GM12874 (cell line): ENCODE results near the gene TMEM14A.

ENCODE experiments used
- TF ChIP-seq, protein P1 (sequence below): IDR thresholded peaks from 2 replicates; pipeline ENCODE4 v1.5.1; 2011; ENCODE audit warnings: low read depth, mild to moderate bottlenecking, control low read depth, low read length, moderate library complexity; ENCODE audit not compliant: insufficient read depth

The TMEM14A gene

DNA sequence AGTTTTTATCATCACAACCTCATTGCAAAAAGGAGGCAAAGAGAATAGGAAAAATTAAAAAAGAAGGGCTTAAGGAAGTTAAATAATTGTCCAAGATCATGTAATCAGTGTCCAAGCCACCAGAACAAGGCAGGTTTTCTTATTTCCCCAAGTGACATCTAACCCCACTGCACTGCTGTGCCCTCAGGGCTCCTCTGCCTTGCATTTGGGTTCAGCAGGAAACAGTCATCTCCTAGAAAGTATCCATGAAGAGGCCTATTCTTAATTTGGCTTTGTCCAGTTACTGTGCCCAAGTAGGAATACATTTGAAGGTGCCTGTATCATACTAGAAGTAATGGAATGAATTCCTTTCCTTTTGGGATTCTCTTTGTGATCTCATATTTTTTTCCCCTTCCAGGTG, 10.5 kb downstream of the TMEM14A start:
- TF ChIP-seq, protein P1, sequence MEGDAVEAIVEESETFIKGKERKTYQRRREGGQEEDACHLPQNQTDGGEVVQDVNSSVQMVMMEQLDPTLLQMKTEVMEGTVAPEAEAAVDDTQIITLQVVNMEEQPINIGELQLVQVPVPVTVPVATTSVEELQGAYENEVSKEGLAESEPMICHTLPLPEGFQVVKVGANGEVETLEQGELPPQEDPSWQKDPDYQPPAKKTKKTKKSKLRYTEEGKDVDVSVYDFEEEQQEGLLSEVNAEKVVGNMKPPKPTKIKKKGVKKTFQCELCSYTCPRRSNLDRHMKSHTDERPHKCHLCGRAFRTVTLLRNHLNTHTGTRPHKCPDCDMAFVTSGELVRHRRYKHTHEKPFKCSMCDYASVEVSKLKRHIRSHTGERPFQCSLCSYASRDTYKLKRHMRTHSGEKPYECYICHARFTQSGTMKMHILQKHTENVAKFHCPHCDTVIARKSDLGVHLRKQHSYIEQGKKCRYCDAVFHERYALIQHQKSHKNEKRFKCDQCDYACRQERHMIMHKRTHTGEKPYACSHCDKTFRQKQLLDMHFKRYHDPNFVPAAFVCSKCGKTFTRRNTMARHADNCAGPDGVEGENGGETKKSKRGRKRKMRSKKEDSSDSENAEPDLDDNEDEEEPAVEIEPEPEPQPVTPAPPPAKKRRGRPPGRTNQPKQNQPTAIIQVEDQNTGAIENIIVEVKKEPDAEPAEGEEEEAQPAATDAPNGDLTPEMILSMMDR, result no peak

DNA sequence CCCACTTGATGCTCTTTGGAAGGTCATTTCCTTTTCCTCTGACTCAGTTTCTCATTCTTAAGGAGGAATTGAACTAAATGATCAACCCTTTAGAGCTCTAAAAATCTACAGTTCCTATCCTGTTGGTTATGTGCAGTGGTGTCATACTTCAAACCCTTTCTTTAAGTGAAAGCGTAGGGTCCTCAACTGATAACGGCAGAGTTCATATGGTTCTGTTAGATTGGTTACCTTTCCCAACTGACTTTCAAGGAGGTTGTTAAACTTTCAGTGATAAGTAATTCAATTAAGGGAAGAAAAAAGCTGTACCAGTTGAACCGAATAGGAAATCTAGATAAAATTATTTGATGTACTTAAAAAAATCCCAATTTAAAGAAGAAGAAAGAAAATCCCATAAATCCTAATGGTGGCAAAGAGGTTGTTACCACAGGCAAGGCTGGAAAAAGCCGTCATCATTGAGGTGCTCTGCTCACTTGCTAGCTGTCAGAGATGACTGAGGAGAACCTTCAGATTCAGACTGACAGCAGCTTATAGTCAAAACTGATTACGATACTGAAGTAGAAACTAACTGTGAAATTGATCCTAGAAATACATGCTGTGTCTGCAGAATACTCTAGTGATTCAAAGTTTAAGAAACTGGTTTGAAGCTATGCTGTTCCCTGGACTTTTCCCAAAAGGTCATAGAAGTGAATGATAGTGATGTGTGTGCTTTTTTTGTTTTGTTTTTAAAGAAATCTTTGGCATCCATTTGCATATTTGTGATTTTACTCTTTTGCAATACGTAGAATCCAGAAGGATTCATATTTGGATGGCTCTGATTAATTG, 16.2 kb downstream of the TMEM14A start:
- TF ChIP-seq, protein P1, result no peak

DNA sequence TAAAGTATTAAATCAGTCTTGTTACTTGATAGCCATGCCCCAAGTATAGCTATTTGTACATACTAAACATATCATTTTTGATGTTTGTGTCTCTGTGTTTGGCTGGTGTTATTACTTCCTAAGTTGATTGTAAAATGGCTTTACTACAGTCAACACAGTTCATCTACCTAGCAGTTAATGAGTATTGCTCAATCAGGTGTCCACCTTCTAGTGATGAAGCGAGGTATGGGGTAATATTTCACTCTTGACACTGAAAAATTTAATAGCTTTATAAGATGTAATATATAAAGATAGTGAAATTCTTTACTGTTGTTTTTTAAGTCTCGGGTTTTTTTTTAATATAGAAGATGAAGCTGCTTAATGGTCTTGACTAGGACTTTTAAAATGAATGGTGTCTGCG, 18.9 kb downstream of the TMEM14A start:
- TF ChIP-seq, protein P1, result no peak

DNA sequence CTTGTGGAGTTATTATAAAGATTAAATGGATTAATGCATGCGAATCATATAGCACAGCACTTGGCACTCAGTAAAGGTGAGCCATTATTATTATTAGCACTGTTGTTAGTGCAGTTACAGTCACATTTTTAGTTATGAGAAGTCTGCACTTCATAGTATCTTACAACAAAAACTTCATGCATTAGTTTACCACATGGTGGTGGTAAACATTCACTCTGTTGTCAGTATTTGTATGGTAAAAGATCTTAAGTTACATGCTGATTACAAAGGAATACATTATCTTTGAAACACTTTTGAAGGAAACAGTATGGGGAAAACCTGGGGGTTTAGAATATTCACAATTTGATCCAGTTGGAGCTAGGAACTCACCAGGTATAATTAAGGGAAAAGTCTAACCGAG, 20.8 kb downstream of the TMEM14A start:
- TF ChIP-seq, protein P1, result no peak

DNA sequence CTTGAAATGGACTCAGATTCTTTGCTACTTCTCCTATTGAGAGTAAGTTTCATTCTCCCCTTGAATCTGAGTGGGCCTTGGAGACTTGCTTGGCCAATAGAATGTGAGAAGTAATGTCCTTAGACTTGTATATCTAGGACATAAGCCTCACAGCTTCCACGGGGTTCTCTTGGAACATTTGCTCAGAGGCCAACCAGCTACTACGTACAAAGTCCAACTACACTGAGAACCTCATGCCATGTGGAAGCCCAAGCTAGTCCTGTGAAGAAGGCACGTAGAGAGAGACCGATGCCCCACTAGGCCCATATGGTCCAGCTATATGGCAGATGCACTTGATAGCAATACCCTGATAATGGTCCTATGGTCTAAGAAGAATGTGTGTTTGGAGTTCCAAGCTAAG, 22.9 kb downstream of the TMEM14A start:
- TF ChIP-seq, protein P1, result no peak

DNA sequence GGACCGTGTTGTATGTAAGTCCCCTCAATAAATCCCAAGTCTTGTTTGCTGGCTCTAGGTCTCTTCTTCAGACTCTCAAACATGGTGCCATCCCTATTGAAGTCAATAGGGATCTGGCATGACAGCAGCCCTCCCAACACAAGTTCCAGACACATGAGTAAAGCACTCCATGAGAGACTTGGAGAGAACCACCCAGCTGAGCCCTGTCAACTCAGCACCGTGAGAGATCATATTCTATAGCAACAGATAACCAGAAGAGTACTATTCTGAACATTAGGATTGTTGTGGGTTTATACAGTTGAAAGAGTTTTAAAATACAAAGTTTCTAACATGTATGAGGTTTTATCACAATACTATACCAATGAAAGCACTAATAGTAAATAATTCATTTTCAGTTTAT, 23.5 kb downstream of the TMEM14A start:
- TF ChIP-seq, protein P1, result no peak

DNA sequence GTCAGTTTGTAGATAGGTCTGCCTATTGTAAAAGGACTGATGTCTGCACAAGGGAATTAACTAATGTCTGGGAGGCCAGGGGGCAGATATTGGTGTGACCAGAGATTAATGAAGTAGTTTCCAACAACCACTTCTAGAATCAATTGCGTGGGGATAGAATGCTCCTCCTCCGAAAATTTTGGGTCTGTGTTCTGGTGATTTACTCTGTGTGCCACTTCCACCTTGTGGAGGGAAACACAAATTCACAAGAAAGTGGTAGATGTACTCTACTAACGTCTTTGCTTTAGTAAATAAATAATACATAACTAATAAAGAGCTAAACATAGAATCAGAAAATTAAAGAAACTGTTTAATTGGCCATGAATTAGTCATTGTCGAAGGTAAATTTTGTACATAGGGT, 25.5 kb downstream of the TMEM14A start:
- TF ChIP-seq, protein P1, result no peak
